BE2C (cell line): ENCODE data around the gene RETREG1.

Source experiments
- DNase-seq: peaks from one replicate; pipeline ENCODE4 v3.0.0-alpha.2; 2020
- H3K27me3 ChIP-seq: fragments of 250-450 bp; sonication (Bioruptor Pico); 2 replicates; pipeline ENCODE4 v1.5.1; 2020; ENCODE audit warnings: mild to moderate bottlenecking
- H3K36me3 ChIP-seq: fragments of 250-450 bp; sonication (Bioruptor Pico); 2 replicates; pipeline ENCODE4 v1.5.1; 2020; ENCODE audit warnings: mild to moderate bottlenecking
- H3K4me1 ChIP-seq: fragments of 250-450 bp; sonication (Bioruptor Pico); 2 replicates; pipeline ENCODE4 v1.5.1; 2020
- H3K4me3 ChIP-seq: 2 replicates; pipeline ENCODE4 v1.5.1; 2011; ENCODE audit warnings: low read depth, low read length
- H3K9me3 ChIP-seq: fragments of 250-450 bp; sonication (Bioruptor Pico); 2 replicates; pipeline ENCODE4 v1.5.1; 2020
- TF ChIP-seq, protein P1 (sequence below): IDR thresholded peaks from 2 replicates; pipeline ENCODE4 v1.5.1; 2012; ENCODE audit warnings: mild to moderate bottlenecking, low read depth, low read length

The RETREG1 gene

DNA sequence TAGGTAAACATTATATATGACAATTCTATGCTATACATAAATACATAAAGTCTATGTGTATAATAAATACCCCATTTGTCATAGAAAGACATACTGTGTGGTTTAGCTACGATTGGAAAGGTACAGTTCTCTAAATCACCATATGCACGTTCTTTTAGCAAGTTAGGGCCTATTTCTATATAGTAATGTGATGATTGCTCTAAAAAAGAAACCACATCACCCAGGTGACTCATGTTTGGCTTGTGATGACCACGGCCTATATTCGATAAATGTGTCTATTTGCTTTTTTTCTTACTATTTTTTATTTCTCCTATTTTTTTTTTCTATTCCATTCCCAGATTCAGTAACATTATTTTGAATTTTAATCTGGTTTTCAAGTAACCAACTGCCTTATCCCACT, 34.7 kb downstream of the RETREG1 start:
- H3K36me3 ChIP-seq = no peaks in the 10 kb centered on the region
- peaks cover 23% of the 10 kb centered on the region for H3K4me1 ChIP-seq
- H3K9me3 ChIP-seq = no peaks in the 10 kb centered on the region
- no peaks in the 10 kb centered on the region for H3K27me3 ChIP-seq
- DNase-seq = no peak
- TF ChIP-seq, protein P1, sequence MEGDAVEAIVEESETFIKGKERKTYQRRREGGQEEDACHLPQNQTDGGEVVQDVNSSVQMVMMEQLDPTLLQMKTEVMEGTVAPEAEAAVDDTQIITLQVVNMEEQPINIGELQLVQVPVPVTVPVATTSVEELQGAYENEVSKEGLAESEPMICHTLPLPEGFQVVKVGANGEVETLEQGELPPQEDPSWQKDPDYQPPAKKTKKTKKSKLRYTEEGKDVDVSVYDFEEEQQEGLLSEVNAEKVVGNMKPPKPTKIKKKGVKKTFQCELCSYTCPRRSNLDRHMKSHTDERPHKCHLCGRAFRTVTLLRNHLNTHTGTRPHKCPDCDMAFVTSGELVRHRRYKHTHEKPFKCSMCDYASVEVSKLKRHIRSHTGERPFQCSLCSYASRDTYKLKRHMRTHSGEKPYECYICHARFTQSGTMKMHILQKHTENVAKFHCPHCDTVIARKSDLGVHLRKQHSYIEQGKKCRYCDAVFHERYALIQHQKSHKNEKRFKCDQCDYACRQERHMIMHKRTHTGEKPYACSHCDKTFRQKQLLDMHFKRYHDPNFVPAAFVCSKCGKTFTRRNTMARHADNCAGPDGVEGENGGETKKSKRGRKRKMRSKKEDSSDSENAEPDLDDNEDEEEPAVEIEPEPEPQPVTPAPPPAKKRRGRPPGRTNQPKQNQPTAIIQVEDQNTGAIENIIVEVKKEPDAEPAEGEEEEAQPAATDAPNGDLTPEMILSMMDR = no peak
- H3K4me3 ChIP-seq = no peak overlapping the region

DNA sequence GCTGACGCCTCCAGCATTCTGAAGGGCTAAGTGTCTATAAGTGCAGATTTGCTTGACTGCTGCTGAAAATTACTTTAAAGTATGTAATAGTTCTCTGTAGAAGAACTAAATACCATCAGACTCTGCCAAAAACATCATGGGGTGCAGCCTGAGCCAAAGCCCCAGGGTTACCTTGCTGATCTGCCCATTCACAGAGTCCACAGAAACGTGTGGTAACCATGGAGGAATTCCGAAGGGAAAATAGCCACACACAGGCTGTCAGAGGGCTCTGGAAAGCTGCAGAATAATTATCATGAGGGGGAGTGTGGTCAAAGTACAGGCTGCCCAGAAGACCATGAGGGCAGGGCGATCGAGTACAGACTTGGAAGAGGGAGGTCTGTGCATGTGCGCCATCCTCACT, 36.4 kb downstream of the RETREG1 start:
- Histone ChIP-seq H3K9me3 (no peaks in the 10 kb centered on the region), H3K4me3 (no peak overlapping the region), H3K4me1 (peaks cover 23% of the 10 kb centered on the region), H3K27me3 (no peaks in the 10 kb centered on the region), H3K36me3 (no peaks in the 10 kb centered on the region)
- TF ChIP-seq, protein P1 = no peak
- DNase-seq = no peak

DNA sequence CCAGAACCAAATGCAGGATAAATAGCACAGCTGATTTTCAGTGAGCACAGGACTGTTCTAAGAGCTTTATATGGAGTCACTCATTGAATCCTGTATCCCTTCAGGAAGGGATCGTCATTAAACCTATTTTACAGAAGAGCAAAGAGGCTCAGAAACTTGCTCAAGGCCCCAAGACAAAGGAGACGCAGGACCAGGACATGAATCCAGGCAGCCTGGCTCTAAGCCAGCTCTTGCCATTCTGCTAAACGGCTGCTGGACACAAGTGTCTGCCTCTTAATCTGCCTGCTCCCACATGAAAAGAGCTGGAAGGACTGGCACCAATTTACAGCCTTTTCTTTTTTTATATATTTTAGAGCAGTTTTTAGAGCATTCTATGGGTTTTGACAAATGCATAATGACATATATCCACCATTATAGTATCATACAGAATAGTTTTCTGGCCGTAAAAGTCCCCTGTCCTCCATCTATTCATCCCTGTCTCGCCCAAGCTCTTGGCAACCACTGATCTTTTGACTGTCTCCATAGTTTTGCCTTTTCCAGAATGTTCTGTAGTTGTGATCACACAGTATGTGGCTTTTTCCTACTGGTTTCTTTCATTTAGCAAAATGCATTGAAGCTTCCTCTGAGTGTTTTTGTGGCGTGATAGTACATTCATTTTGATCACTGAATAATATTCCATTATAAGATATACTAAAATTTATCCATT, 37.5 kb downstream of the RETREG1 start:
- TF ChIP-seq, protein P1 = no peak
- DNase-seq = peak; percentile 81
- Histone ChIP-seq H3K27me3 (no peaks in the 10 kb centered on the region), H3K4me3 (no peak overlapping the region), H3K9me3 (no peaks in the 10 kb centered on the region), H3K36me3 (no peaks in the 10 kb centered on the region), H3K4me1 (peaks cover 23% of the 10 kb centered on the region)

DNA sequence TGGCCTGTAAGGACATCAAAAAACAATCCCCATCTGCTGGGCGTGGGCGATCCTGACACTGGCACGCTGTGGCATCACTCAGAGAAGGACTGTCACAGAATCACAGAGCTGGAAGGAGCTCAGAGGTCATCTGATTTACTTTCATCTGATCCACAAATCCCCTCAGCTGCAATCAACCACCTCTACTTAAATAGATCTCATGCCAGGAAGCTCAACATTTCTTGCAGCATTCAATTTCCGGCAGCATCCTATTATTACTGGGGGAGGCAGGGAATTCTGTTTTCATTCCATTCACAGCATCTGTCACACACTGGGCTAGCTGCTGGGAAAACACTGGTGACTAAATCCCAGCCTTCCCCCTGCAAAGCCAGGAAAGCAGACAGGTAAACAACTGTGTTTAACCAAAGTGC, 38.3 kb downstream of the RETREG1 start:
- TF ChIP-seq, protein P1 = no peak
- no peaks in the 10 kb centered on the region for H3K9me3 ChIP-seq
- DNase-seq = no peak
- no peak overlapping the region for H3K4me3 ChIP-seq
- no peaks in the 10 kb centered on the region for H3K27me3 ChIP-seq
- no peaks in the 10 kb centered on the region for H3K36me3 ChIP-seq
- peaks cover 23% of the 10 kb centered on the region for H3K4me1 ChIP-seq

DNA sequence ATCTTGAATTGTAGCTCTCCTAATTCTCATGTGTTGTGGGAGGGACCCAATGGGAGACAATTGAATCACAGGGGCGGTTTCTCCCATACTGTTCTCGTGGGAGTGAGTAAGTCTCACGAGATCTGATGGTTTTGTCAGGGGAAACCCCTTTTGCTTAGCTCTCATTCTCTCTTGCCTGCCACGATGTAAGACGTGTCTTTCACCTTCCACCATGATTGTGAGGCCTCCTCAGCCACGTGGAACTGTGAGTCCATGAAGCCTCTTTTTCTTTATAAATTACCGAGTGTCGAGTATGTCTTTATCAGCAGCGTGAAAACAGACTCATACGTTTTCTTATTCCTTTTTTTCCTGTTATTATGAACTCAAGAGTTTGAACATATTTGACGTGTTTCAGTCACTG, 39.1 kb downstream of the RETREG1 start:
- DNase-seq = no peak
- H3K4me1 ChIP-seq = peaks cover 23% of the 10 kb centered on the region
- no peak overlapping the region for H3K4me3 ChIP-seq
- H3K9me3 ChIP-seq = no peaks in the 10 kb centered on the region
- no peaks in the 10 kb centered on the region for H3K27me3 ChIP-seq
- TF ChIP-seq, protein P1 = no peak
- H3K36me3 ChIP-seq = no peaks in the 10 kb centered on the region
